H9 (cell line): ENCODE data around the gene SPATA16. TPM values are rescaled to one million over a fixed set of nuclear protein-coding genes. Genes with fewer than 3 reads are reported as not detected.

Source experiments
- DNase-seq: peaks from one replicate; pipeline ENCODE4 v3.0.0-alpha.2; 2017
- H2AFZ ChIP-seq: one replicate; pipeline ENCODE4 v1.6.1; 2013; ENCODE audit warnings: mild to moderate bottlenecking, low read length, control low read depth, moderate library complexity
- H2AK5ac ChIP-seq: 2 replicates; pipeline ENCODE4 v1.6.1; 2013; ENCODE audit warnings: low read length, control low read depth, mixed read lengths; ENCODE audit not compliant: insufficient read length
- H2BK120ac ChIP-seq: one replicate; pipeline ENCODE4 v1.6.1; 2013; ENCODE audit warnings: low read depth, mild to moderate bottlenecking, low read length, control low read depth, inconsistent platforms; ENCODE audit not compliant: poor library complexity, severe bottlenecking
- H2BK12ac ChIP-seq: 2 replicates; pipeline ENCODE4 v1.6.1; 2013; ENCODE audit warnings: low read length, control low read depth, mixed read lengths, low read depth; ENCODE audit not compliant: insufficient read length
- H2BK15ac ChIP-seq: 2 replicates; pipeline ENCODE4 v1.6.1; 2013; ENCODE audit warnings: low read depth, low read length, control low read depth
- H2BK20ac ChIP-seq: one replicate; pipeline ENCODE4 v1.6.1; 2013; ENCODE audit warnings: low read depth, mild to moderate bottlenecking, low read length, control low read depth, inconsistent platforms; ENCODE audit not compliant: poor library complexity, severe bottlenecking
- H2BK5ac ChIP-seq: 2 replicates; pipeline ENCODE4 v1.6.1; 2013; ENCODE audit warnings: low read length, control low read depth, mixed read lengths; ENCODE audit not compliant: insufficient read length
- H3K14ac ChIP-seq: 2 replicates; pipeline ENCODE4 v1.6.1; 2013; ENCODE audit warnings: low read length, control low read depth; ENCODE audit not compliant: insufficient read depth
- H3K18ac ChIP-seq: 2 replicates; pipeline ENCODE4 v1.6.1; 2013; ENCODE audit warnings: low read depth, mild to moderate bottlenecking, mixed read lengths, low read length, control low read depth; ENCODE audit not compliant: insufficient read length
- H3K23ac ChIP-seq: 2 replicates; pipeline ENCODE4 v1.6.1; 2013; ENCODE audit warnings: low read length, control low read depth, mixed read lengths, low read depth; ENCODE audit not compliant: insufficient read length
- H3K23me2 ChIP-seq: 2 replicates; pipeline ENCODE4 v1.6.1; 2013; ENCODE audit warnings: low read depth, mild to moderate bottlenecking, mixed read lengths, low read length, control low read depth; ENCODE audit not compliant: insufficient read length, poor library complexity, severe bottlenecking
- H3K27ac ChIP-seq: 2 replicates; pipeline ENCODE4 v1.5.1; 2013; ENCODE audit warnings: low read length, control low read depth, mixed read lengths, low read depth; ENCODE audit not compliant: insufficient read length
- H3K27me3 ChIP-seq: 2 replicates; pipeline ENCODE4 v1.6.1; 2013; ENCODE audit warnings: low read length, control low read depth, inconsistent platforms; ENCODE audit not compliant: insufficient read depth
- H3K4ac ChIP-seq: 2 replicates; pipeline ENCODE4 v1.6.1; 2013; ENCODE audit warnings: low read depth, mild to moderate bottlenecking, control low read depth, inconsistent platforms, low read length, moderate library complexity
- H3K4me1 ChIP-seq: 2 replicates; pipeline ENCODE4 v1.6.1; 2013; ENCODE audit warnings: low read length, control low read depth, inconsistent platforms; ENCODE audit not compliant: insufficient read depth
- H3K4me2 ChIP-seq: 2 replicates; pipeline ENCODE4 v1.6.1; 2013; ENCODE audit warnings: low read length, control low read depth, mixed read lengths; ENCODE audit not compliant: insufficient read length, insufficient read depth
- H3K56ac ChIP-seq: 2 replicates; pipeline ENCODE4 v1.6.1; 2013; ENCODE audit warnings: low read depth, mild to moderate bottlenecking, mixed read lengths, low read length, control low read depth; ENCODE audit not compliant: insufficient read length
- H3K79me1 ChIP-seq: 2 replicates; pipeline ENCODE4 v1.6.1; 2013; ENCODE audit warnings: low read depth, mild to moderate bottlenecking, moderate library complexity, low read length, control low read depth, inconsistent platforms; ENCODE audit not compliant: insufficient read depth, poor library complexity, severe bottlenecking
- H3K79me2 ChIP-seq: 2 replicates; pipeline ENCODE4 v1.6.1; 2013; ENCODE audit warnings: low read length, control low read depth, inconsistent platforms; ENCODE audit not compliant: insufficient read depth
- H3K9ac ChIP-seq: 2 replicates; pipeline ENCODE4 v1.6.1; 2013; ENCODE audit warnings: low read length, control low read depth, mixed read lengths; ENCODE audit not compliant: insufficient read length; ENCODE audit errors: extremely low read depth
- H3K9me3 ChIP-seq: one replicate; pipeline ENCODE4 v1.6.1; 2013; ENCODE audit warnings: low read depth, low read length, inconsistent platforms; ENCODE audit not compliant: control insufficient read depth
- H3T11ph ChIP-seq: one replicate; pipeline ENCODE4 v1.6.1; 2013; ENCODE audit warnings: mild to moderate bottlenecking, low read length, control low read depth, inconsistent platforms
- H4K20me1 ChIP-seq: one replicate; pipeline ENCODE4 v1.6.1; 2013; ENCODE audit not compliant: control insufficient read depth, insufficient read length, insufficient read depth
- H4K5ac ChIP-seq: 2 replicates; pipeline ENCODE4 v1.6.1; 2013; ENCODE audit warnings: low read depth, mild to moderate bottlenecking, mixed read lengths, low read length, control low read depth; ENCODE audit not compliant: insufficient read length
- H4K8ac ChIP-seq: replicated peaks from 2 replicates; pipeline ENCODE4 v1.6.1; 2013; ENCODE audit warnings: low read length, control low read depth, mixed read lengths, low read depth; ENCODE audit not compliant: insufficient read length
- H4K91ac ChIP-seq: 2 replicates; pipeline ENCODE4 v1.6.1; 2013; ENCODE audit warnings: low read depth, mild to moderate bottlenecking, moderate library complexity, mixed read lengths, low read length, control low read depth; ENCODE audit not compliant: insufficient read length
- H3K27ac Mint-ChIP-seq, 3 experiments: 2 replicates in 2 of 3; 3 replicates in 1 of 3; pipeline ENCODE4 v1.8.0; 2020 to 2021; ENCODE audit warnings: mixed read lengths in 3 of 3, mild to moderate bottlenecking in 1 of 3, moderate library complexity in 1 of 3
- H3K27me3 Mint-ChIP-seq: 2 replicates; pipeline ENCODE4 v1.8.0; 2021; ENCODE audit warnings: low read depth, mild to moderate bottlenecking, moderate library complexity, mixed read lengths
- H3K36me3 Mint-ChIP-seq, 3 experiments: 2 replicates in 2 of 3; 3 replicates in 1 of 3; pipeline ENCODE4 v1.8.0; 2020 to 2021; ENCODE audit warnings: low read depth in 3 of 3, mixed read lengths in 3 of 3; ENCODE audit not compliant: insufficient read depth in 1 of 3
- H3K4me1 Mint-ChIP-seq, 2 experiments: 2 replicates each; pipeline ENCODE4 v1.8.0; 2020; ENCODE audit warnings: mixed read lengths in 2 of 2
- H3K4me3 Mint-ChIP-seq, 2 experiments: 2 replicates in 1 of 2; 3 replicates in 1 of 2; pipeline ENCODE4 v1.8.0; 2020 to 2021; ENCODE audit warnings: mild to moderate bottlenecking in 2 of 2, mixed read lengths in 2 of 2, moderate library complexity in 1 of 2
- H3K9me3 Mint-ChIP-seq, 2 experiments: 2 replicates in 1 of 2; 3 replicates in 1 of 2; pipeline ENCODE4 v1.8.0; 2020; ENCODE audit warnings: mild to moderate bottlenecking in 2 of 2, mixed read lengths in 2 of 2, moderate library complexity in 1 of 2
- WGBS: extraction: QIAGEN DNeasy Blood & Tissue Kit; methylation state at CpG from one replicate; pipeline ENCODE4 v1.1.7; 2013; ENCODE audit warnings: missing lambda C conversion rate, low lambda C conversion rate, mixed read lengths; ENCODE audit not compliant: insufficient read length; ENCODE audit errors: extremely low coverage; 5-methylcytosine and 5-hydroxymethylcytosine counted together
- total RNA-seq: library from RNA; stranded (reverse); gene quantifications from 2 replicates; pipeline ENCODE4 v1.2.1, GENCODE V29; 2021
- TF ChIP-seq, protein P1 (sequence below): fragments of 200-600 bp; sonication (generic); conservative IDR thresholded peaks from 3 replicates; pipeline ENCODE4 v1.8.0; 2021; ENCODE audit warnings: antibody characterized with exemption, mild to moderate bottlenecking

The SPATA16 gene
- total RNA-seq, 1 experiment from 2014 or later, result not detected

- Histone ChIP-seq H4K20me1 (no peaks in the 10 kb centered on the region), H3K9ac (no peak overlapping the region), H3K27ac (no peak overlapping the region), H3T11ph (no peak overlapping the region), H3K4me1 (no peaks in the 10 kb centered on the region), H3K27me3 (no peaks in the 10 kb centered on the region), H2BK12ac (no peak overlapping the region), H3K18ac (no peak overlapping the region), H3K23me2 (no peaks in the 10 kb centered on the region), H4K5ac (no peak overlapping the region), H3K14ac (no peak overlapping the region), H2AK5ac (no peak overlapping the region), H2BK20ac (no peak overlapping the region), H3K4ac (no peak overlapping the region), H4K8ac (no peak overlapping the region), H3K9me3 (no peaks in the 10 kb centered on the region), H3K79me1 (no peaks in the 10 kb centered on the region), H4K91ac (no peak overlapping the region), H2BK120ac (no peak overlapping the region), H3K79me2 (no peaks in the 10 kb centered on the region), H3K4me2 (no peak overlapping the region), H3K56ac (no peak overlapping the region), H3K23ac (no peak overlapping the region), H2BK15ac (no peak overlapping the region), H2AFZ (no peak overlapping the region), H2BK5ac (no peak overlapping the region)
- WGBS, result no CpG with 5 or more reads among the region's 2 CpGs
- TF ChIP-seq, protein P1, sequence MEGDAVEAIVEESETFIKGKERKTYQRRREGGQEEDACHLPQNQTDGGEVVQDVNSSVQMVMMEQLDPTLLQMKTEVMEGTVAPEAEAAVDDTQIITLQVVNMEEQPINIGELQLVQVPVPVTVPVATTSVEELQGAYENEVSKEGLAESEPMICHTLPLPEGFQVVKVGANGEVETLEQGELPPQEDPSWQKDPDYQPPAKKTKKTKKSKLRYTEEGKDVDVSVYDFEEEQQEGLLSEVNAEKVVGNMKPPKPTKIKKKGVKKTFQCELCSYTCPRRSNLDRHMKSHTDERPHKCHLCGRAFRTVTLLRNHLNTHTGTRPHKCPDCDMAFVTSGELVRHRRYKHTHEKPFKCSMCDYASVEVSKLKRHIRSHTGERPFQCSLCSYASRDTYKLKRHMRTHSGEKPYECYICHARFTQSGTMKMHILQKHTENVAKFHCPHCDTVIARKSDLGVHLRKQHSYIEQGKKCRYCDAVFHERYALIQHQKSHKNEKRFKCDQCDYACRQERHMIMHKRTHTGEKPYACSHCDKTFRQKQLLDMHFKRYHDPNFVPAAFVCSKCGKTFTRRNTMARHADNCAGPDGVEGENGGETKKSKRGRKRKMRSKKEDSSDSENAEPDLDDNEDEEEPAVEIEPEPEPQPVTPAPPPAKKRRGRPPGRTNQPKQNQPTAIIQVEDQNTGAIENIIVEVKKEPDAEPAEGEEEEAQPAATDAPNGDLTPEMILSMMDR, result no peak
- H3K27ac Mint-ChIP-seq, result no peak overlapping the region
- H3K9me3 Mint-ChIP-seq, result 0 out of 5 replicates have a peak, but pooled peaks cover 0 to 2% of the 10 kb centered on the region in 2 experiments
- no peak overlapping the region for H3K4me3 Mint-ChIP-seq
- DNase-seq, result no peak
- no peaks in the 10 kb centered on the region; a peak in 1 of 4 replicates for H3K4me1 Mint-ChIP-seq
- H3K36me3 Mint-ChIP-seq, result no peaks in the 10 kb centered on the region
- H3K27me3 Mint-ChIP-seq, result no peaks in the 10 kb centered on the region
Measured at GRCh38 chr3:172846706-172847105, 294.3 kb downstream of the SPATA16 start.
